Stimulated activated CD4-positive, alpha-beta T cell treated with anti-CD3 and anti-CD28 coated beads, TNF-alpha, amount 100 ng/mL, for 24 hours (primary cell): ENCODE results near the gene AIDA.

Experiments used
- DNase-seq, 3 experiments: peaks; one replicate each; pipeline ENCODE4 v3.0.0-alpha.2; 2020; ENCODE audit warnings: low read depth in 3 of 3

Gene AIDA

GRCh38 chr1:222643938-222644635, 68.2 kb downstream of the AIDA start:
- DNase-seq: peak; percentile 90 to 98 (median 95)

- DNase-seq: no peak
These were observed 68.7 kb downstream of the AIDA start for GRCh38 chr1:222643606-222643937.

- DNase-seq: no peak
These were observed 69.8 kb downstream of the AIDA start for GRCh38 chr1:222642468-222642867.

GRCh38 chr1:222641269-222641948, 70.9 kb downstream of the AIDA start:
- DNase-seq: no peak

- peak in 2 of 3 experiments; percentile 9 to 80 for DNase-seq
These were observed 77.9 kb downstream of the AIDA start for GRCh38 chr1:222634180-222635013.

GRCh38 chr1:222632749-222633148, 79.5 kb downstream of the AIDA start:
- no peak for DNase-seq

GRCh38 chr1:222631611-222632208, 80.6 kb downstream of the AIDA start:
- no peak for DNase-seq

- no peak for DNase-seq
These were observed 82.3 kb downstream of the AIDA start for GRCh38 chr1:222629921-222630535.

- DNase-seq: no peak
These were observed 85.1 kb downstream of the AIDA start for GRCh38 chr1:222627232-222627631.

GRCh38 chr1:222624214-222624613, 88.1 kb downstream of the AIDA start:
- DNase-seq: no peak

- no peak for DNase-seq
These were observed 88.8 kb downstream of the AIDA start for GRCh38 chr1:222623458-222623857.

GRCh38 chr1:222622765-222623164, 89.5 kb downstream of the AIDA start:
- no peak for DNase-seq

GRCh38 chr1:222620566-222620965, 91.7 kb downstream of the AIDA start:
- DNase-seq: no peak

- peak in 1 of 3 experiments; percentile 13 for DNase-seq
These were observed 93.3 kb downstream of the AIDA start for GRCh38 chr1:222618880-222619596.
